Hepatocyte (in vitro differentiated cells): ENCODE results near the gene DLG3. TPM values are rescaled to one million over a fixed set of nuclear protein-coding genes. Genes with fewer than 3 reads are reported as not detected.

Experiments used
- DNase-seq: peaks from one replicate; pipeline ENCODE4 v3.0.0-alpha.2; 2016; ENCODE audit warnings: low spot score
- H2AFZ ChIP-seq: fragments of 200-600 bp; sonication (generic); 2 replicates; pipeline ENCODE4 v1.6.0; 2016; ENCODE audit warnings: antibody characterized with exemption, mild to moderate bottlenecking
- H3K27ac ChIP-seq: fragments of 200-600 bp; sonication (generic); 2 replicates; pipeline ENCODE4 v1.5.1; 2016; ENCODE audit warnings: mild to moderate bottlenecking
- H3K27me3 ChIP-seq: fragments of 200-600 bp; sonication (generic); 2 replicates; pipeline ENCODE4 v1.6.1; 2016
- H3K36me3 ChIP-seq: fragments of 200-600 bp; sonication (generic); replicated peaks from 2 replicates; pipeline ENCODE4 v1.5.1; 2016; ENCODE audit warnings: low read depth; ENCODE audit not compliant: insufficient read depth
- H3K4me1 ChIP-seq: fragments of 200-600 bp; sonication (generic); 2 replicates; pipeline ENCODE4 v1.5.1; 2016; ENCODE audit warnings: mild to moderate bottlenecking, moderate library complexity; ENCODE audit not compliant: insufficient read depth
- H3K4me2 ChIP-seq: fragments of 200-600 bp; sonication (generic); 2 replicates; pipeline ENCODE4 v1.6.0; 2016
- H3K4me3 ChIP-seq: fragments of 200-600 bp; sonication (generic); 2 replicates; pipeline ENCODE4 v1.5.1; 2016; ENCODE audit warnings: mild to moderate bottlenecking
- H3K79me2 ChIP-seq: fragments of 200-600 bp; sonication (generic); 2 replicates; pipeline ENCODE4 v1.6.0; 2017; ENCODE audit warnings: mild to moderate bottlenecking
- H3K9me2 ChIP-seq: fragments of 200-600 bp; sonication (generic); replicated peaks from 2 replicates; pipeline ENCODE4 v1.6.0; 2017; ENCODE audit warnings: mild to moderate bottlenecking; ENCODE audit not compliant: insufficient read depth
- H3K9me3 ChIP-seq: fragments of 200-600 bp; sonication (generic); 2 replicates; pipeline ENCODE4 v1.5.1; 2016; ENCODE audit warnings: low read depth, mild to moderate bottlenecking
- H4K20me1 ChIP-seq: fragments of 200-600 bp; sonication (generic); 2 replicates; pipeline ENCODE4 v1.6.0; 2016; ENCODE audit warnings: mild to moderate bottlenecking; ENCODE audit not compliant: insufficient read depth, poor library complexity, severe bottlenecking
- CTCF ChIP-seq: fragments of 200-600 bp; sonication (generic); IDR thresholded peaks from 2 replicates; pipeline ENCODE4 v1.5.1; 2016; ENCODE audit warnings: antibody characterized with exemption, mild to moderate bottlenecking; ENCODE audit not compliant: poor library complexity
- EZH2 ChIP-seq: fragments of 200-600 bp; sonication (generic); IDR thresholded peaks from 2 replicates; pipeline ENCODE4 v1.6.1; 2016; ENCODE audit warnings: antibody characterized with exemption, mild to moderate bottlenecking, borderline replicate concordance
- EZH2phosphoT487 ChIP-seq: fragments of 200-600 bp; sonication (generic); IDR thresholded peaks from one replicate; pipeline ENCODE4 v1.6.1; 2018; ENCODE audit warnings: antibody characterized with exemption, mild to moderate bottlenecking, low read depth, moderate library complexity; ENCODE audit not compliant: unreplicated experiment, severe bottlenecking
- WGBS: methylation state at CpG from one replicate; pipeline ENCODE4 v1.1.6; 2016; ENCODE audit warnings: low lambda C conversion rate; ENCODE audit errors: missing lambda C conversion rate; 5-methylcytosine and 5-hydroxymethylcytosine counted together
- polyA plus RNA-seq: library from polyadenylated mRNA; unstranded; fragments of >200 nt; fragmentation: Nextera tagmentation; extraction: Ambion mirVana; gene quantifications from 2 replicates; pipeline ENCODE4 v1.2.1, GENCODE V29; 2016
- total RNA-seq: library from RNA; depleted of rRNA; stranded (reverse); fragments of >200 nt; gene quantifications from 2 replicates; pipeline ENCODE4 v1.2.3, GENCODE V29; 2014

DLG3 gene
- total and polyA plus RNA-seq, 2 experiments from 2014 or later, result 9.6 to 17.7 TPM

GRCh38 chrX:70453024-70453618 lies 8.5 kb downstream of the DLG3 start:
- Histone ChIP-seq H3K27ac (peak overlapping the region; percentile 74), H3K4me3 (no peak overlapping the region), H3K9me3 (no peaks in the 10 kb centered on the region), H2AFZ (peak overlapping the region; percentile 29), H4K20me1 (peaks cover 7% of the 10 kb centered on the region), H3K4me2 (peak overlapping the region; percentile 79), H3K79me2 (peaks cover 30% of the 10 kb centered on the region), H3K9me2 (no peaks in the 10 kb centered on the region), H3K27me3 (no peaks in the 10 kb centered on the region), H3K36me3 (no peaks in the 10 kb centered on the region), H3K4me1 (peaks cover 7% of the 10 kb centered on the region)
- WGBS, result 70% methylated on average over 5 of the region's 5 CpGs
- TF ChIP-seq CTCF (no peak), EZH2 (no peak), EZH2phosphoT487 (no peak)
- DNase-seq, result no peak

GRCh38 chrX:70454441-70455365 lies 10.1 kb downstream of the DLG3 start:
- Histone ChIP-seq H3K4me3 (peak overlapping the region; percentile 52), H2AFZ (peak overlapping the region; percentile 68), H3K27me3 (no peaks in the 10 kb centered on the region), H3K9me3 (no peaks in the 10 kb centered on the region), H3K4me2 (peak overlapping the region; percentile 82), H3K4me1 (peaks cover 7% of the 10 kb centered on the region), H4K20me1 (peaks cover 7% of the 10 kb centered on the region), H3K36me3 (no peaks in the 10 kb centered on the region), H3K27ac (peak overlapping the region; percentile 96), H3K9me2 (no peaks in the 10 kb centered on the region), H3K79me2 (peaks cover 40% of the 10 kb centered on the region)
- 42% methylated on average over 26 of the region's 48 CpGs for WGBS
- peak; percentile 89 for DNase-seq
- no peak for TF ChIP-seq EZH2phosphoT487
- no peak for TF ChIP-seq EZH2
- TF ChIP-seq CTCF, result peak; percentile 75

- no peaks in the 10 kb centered on the region for H3K9me3 ChIP-seq
- peak overlapping the region; percentile 52 for H3K4me3 ChIP-seq
- TF ChIP-seq CTCF, result no peak
- no peak for TF ChIP-seq EZH2phosphoT487
- no peak for TF ChIP-seq EZH2
- peak overlapping the region; percentile 96 for H3K27ac ChIP-seq
- H3K27me3 ChIP-seq, result no peaks in the 10 kb centered on the region
- peak; percentile 50 for DNase-seq
- peak overlapping the region; percentile 68 for H2AFZ ChIP-seq
- peaks cover 7% of the 10 kb centered on the region for H3K4me1 ChIP-seq
- H3K9me2 ChIP-seq, result no peaks in the 10 kb centered on the region
- peaks cover 7% of the 10 kb centered on the region for H4K20me1 ChIP-seq
- peaks cover 44% of the 10 kb centered on the region for H3K79me2 ChIP-seq
- H3K36me3 ChIP-seq, result no peaks in the 10 kb centered on the region
- 43% methylated on average over 30 of the region's 32 CpGs for WGBS
- peak overlapping the region; percentile 82 for H3K4me2 ChIP-seq
Observed at GRCh38 chrX:70455366-70456202, 10.9 kb downstream of the DLG3 start.
